ENCODE data around the gene NOX3.

Gene NOX3

GRCh38 chr6:155449450-155450239 is 6.0 kb downstream of the NOX3 start:
- Mint-ChIP-seq H3K4me3 (no peak overlapping the region), H3K4me1 (ENCODE audit: low read depth) (no peaks in the 10 kb centered on the region), H3K27me3 (peaks cover 4% of the 10 kb centered on the region), H3K36me3 (ENCODE audit: low read depth) (no peaks in the 10 kb centered on the region), H3K9me3 (no peaks in the 10 kb centered on the region), H3K27ac (no peak overlapping the region)
- intact Hi-C loops (cut with micrococcal nuclease) = no loop called here

- intact Hi-C loops (cut with micrococcal nuclease) = no loop called here
- H3K36me3 Mint-ChIP-seq (ENCODE audit: low read depth) = no peaks in the 10 kb centered on the region
- no peaks in the 10 kb centered on the region for H3K4me1 Mint-ChIP-seq (ENCODE audit: low read depth)
- H3K27ac Mint-ChIP-seq = no peak overlapping the region
- H3K27me3 Mint-ChIP-seq = peaks cover 4% of the 10 kb centered on the region
- no peaks in the 10 kb centered on the region for H3K9me3 Mint-ChIP-seq
- no peak overlapping the region for H3K4me3 Mint-ChIP-seq
Measured at GRCh38 chr6:155448668-155449449, 6.8 kb downstream of the NOX3 start.

- intact Hi-C loops (cut with micrococcal nuclease) = no loop called here
- Mint-ChIP-seq H3K27ac (no peak overlapping the region), H3K4me1 (ENCODE audit: low read depth) (no peaks in the 10 kb centered on the region), H3K27me3 (peaks cover 4% of the 10 kb centered on the region), H3K4me3 (no peak overlapping the region), H3K9me3 (no peaks in the 10 kb centered on the region), H3K36me3 (ENCODE audit: low read depth) (no peaks in the 10 kb centered on the region)
Measured at GRCh38 chr6:155447949-155448348, 7.7 kb downstream of the NOX3 start.

GRCh38 chr6:155444952-155445903 is 10.4 kb downstream of the NOX3 start:
- intact Hi-C loops (cut with micrococcal nuclease) = no loop called here

GRCh38 chr6:155444120-155444917 is 11.3 kb downstream of the NOX3 start:
- intact Hi-C loops (cut with micrococcal nuclease) = no loop called here
- no peaks in the 10 kb centered on the region for H3K27me3 Mint-ChIP-seq
- no peaks in the 10 kb centered on the region for H3K36me3 Mint-ChIP-seq (ENCODE audit: low read depth)
- no peaks in the 10 kb centered on the region for H3K9me3 Mint-ChIP-seq
- H3K4me1 Mint-ChIP-seq (ENCODE audit: low read depth) = no peaks in the 10 kb centered on the region
- H3K4me3 Mint-ChIP-seq = no peak overlapping the region
- H3K27ac Mint-ChIP-seq = no peak overlapping the region

More at GRCh38 chr6:155444952-155445903, 10.4 kb downstream of the NOX3 start:
- no peaks in the 10 kb centered on the region for H3K9me3 Mint-ChIP-seq
- no peak overlapping the region for H3K27ac Mint-ChIP-seq
- no peak overlapping the region for H3K4me3 Mint-ChIP-seq
- H3K4me1 Mint-ChIP-seq (ENCODE audit: low read depth) = no peaks in the 10 kb centered on the region
- H3K36me3 Mint-ChIP-seq (ENCODE audit: low read depth) = no peaks in the 10 kb centered on the region
- peaks cover 3% of the 10 kb centered on the region for H3K27me3 Mint-ChIP-seq

- no peaks in the 10 kb centered on the region for H3K4me1 Mint-ChIP-seq (ENCODE audit: low read depth)
- intact Hi-C loops (cut with micrococcal nuclease) = no loop called here
- H3K9me3 Mint-ChIP-seq = no peaks in the 10 kb centered on the region
Measured at GRCh38 chr6:155443168-155443567, 12.5 kb downstream of the NOX3 start.

GRCh38 chr6:155442562-155442961 is 13.1 kb downstream of the NOX3 start:
- H3K36me3 Mint-ChIP-seq (ENCODE audit: low read depth) = no peaks in the 10 kb centered on the region
- H3K27me3 Mint-ChIP-seq = no peaks in the 10 kb centered on the region
- H3K27ac Mint-ChIP-seq = no peak overlapping the region
- H3K4me1 Mint-ChIP-seq (ENCODE audit: low read depth) = no peaks in the 10 kb centered on the region
- H3K4me3 Mint-ChIP-seq = no peak overlapping the region
- intact Hi-C loops (cut with micrococcal nuclease) = no loop called here
- H3K9me3 Mint-ChIP-seq = no peaks in the 10 kb centered on the region

More at GRCh38 chr6:155443168-155443567, 12.5 kb downstream of the NOX3 start:
- Mint-ChIP-seq H3K27ac (no peak overlapping the region), H3K27me3 (no peaks in the 10 kb centered on the region), H3K36me3 (ENCODE audit: low read depth) (no peaks in the 10 kb centered on the region), H3K4me3 (no peak overlapping the region)

- no peaks in the 10 kb centered on the region for H3K36me3 Mint-ChIP-seq (ENCODE audit: low read depth)
- H3K27me3 Mint-ChIP-seq = no peaks in the 10 kb centered on the region
- no peak overlapping the region for H3K4me3 Mint-ChIP-seq
- H3K4me1 Mint-ChIP-seq (ENCODE audit: low read depth) = no peaks in the 10 kb centered on the region
- H3K9me3 Mint-ChIP-seq = no peaks in the 10 kb centered on the region
- H3K27ac Mint-ChIP-seq = no peak overlapping the region
- intact Hi-C loops (cut with micrococcal nuclease) = no loop called here
Measured at GRCh38 chr6:155441112-155441465, 14.6 kb downstream of the NOX3 start.

- no peaks in the 10 kb centered on the region for H3K27me3 Mint-ChIP-seq
- no peak overlapping the region for H3K27ac Mint-ChIP-seq
- H3K4me1 Mint-ChIP-seq (ENCODE audit: low read depth) = no peaks in the 10 kb centered on the region
- no peaks in the 10 kb centered on the region for H3K9me3 Mint-ChIP-seq
- intact Hi-C loops (cut with micrococcal nuclease) = no loop called here
- H3K4me3 Mint-ChIP-seq = no peak overlapping the region
- H3K36me3 Mint-ChIP-seq (ENCODE audit: low read depth) = no peaks in the 10 kb centered on the region
Measured at GRCh38 chr6:155440398-155441111, 15.1 kb downstream of the NOX3 start.

- Mint-ChIP-seq H3K27me3 (no peaks in the 10 kb centered on the region), H3K4me1 (ENCODE audit: low read depth) (no peaks in the 10 kb centered on the region), H3K4me3 (no peak overlapping the region)
Measured at GRCh38 chr6:155439376-155439775, 16.3 kb downstream of the NOX3 start.

GRCh38 chr6:155436981-155437749 is 18.5 kb downstream of the NOX3 start:
- no peaks in the 10 kb centered on the region for H3K4me1 Mint-ChIP-seq (ENCODE audit: low read depth)
- no peaks in the 10 kb centered on the region for H3K9me3 Mint-ChIP-seq
- no peak overlapping the region for H3K4me3 Mint-ChIP-seq
- H3K27me3 Mint-ChIP-seq = no peaks in the 10 kb centered on the region
- no peaks in the 10 kb centered on the region for H3K36me3 Mint-ChIP-seq (ENCODE audit: low read depth)
- no peak overlapping the region for H3K27ac Mint-ChIP-seq
- intact Hi-C loops (cut with micrococcal nuclease) = no loop called here

More at GRCh38 chr6:155439376-155439775, 16.3 kb downstream of the NOX3 start:
- intact Hi-C loops (cut with micrococcal nuclease) = no loop called here
- H3K36me3 Mint-ChIP-seq (ENCODE audit: low read depth) = no peaks in the 10 kb centered on the region
- no peak overlapping the region for H3K27ac Mint-ChIP-seq
- H3K9me3 Mint-ChIP-seq = no peaks in the 10 kb centered on the region

GRCh38 chr6:155434829-155435423 is 20.7 kb downstream of the NOX3 start:
- no peaks in the 10 kb centered on the region for H3K36me3 Mint-ChIP-seq (ENCODE audit: low read depth)
- H3K4me1 Mint-ChIP-seq (ENCODE audit: low read depth) = no peaks in the 10 kb centered on the region
- no peaks in the 10 kb centered on the region for H3K9me3 Mint-ChIP-seq
- H3K4me3 Mint-ChIP-seq = no peak overlapping the region
- no peak overlapping the region for H3K27ac Mint-ChIP-seq
- intact Hi-C loops (cut with micrococcal nuclease) = no loop called here
- no peaks in the 10 kb centered on the region for H3K27me3 Mint-ChIP-seq

All from dendritic cell treated with granulocyte-macrophage colony-stimulating factor and Interleukin-4, amounts not matched to agents 40 ng/mL and 50 ng/mL, for 4 days (primary cell).